ENCODE results near the gene HPCAL1.

HPCAL1 gene

DNA sequence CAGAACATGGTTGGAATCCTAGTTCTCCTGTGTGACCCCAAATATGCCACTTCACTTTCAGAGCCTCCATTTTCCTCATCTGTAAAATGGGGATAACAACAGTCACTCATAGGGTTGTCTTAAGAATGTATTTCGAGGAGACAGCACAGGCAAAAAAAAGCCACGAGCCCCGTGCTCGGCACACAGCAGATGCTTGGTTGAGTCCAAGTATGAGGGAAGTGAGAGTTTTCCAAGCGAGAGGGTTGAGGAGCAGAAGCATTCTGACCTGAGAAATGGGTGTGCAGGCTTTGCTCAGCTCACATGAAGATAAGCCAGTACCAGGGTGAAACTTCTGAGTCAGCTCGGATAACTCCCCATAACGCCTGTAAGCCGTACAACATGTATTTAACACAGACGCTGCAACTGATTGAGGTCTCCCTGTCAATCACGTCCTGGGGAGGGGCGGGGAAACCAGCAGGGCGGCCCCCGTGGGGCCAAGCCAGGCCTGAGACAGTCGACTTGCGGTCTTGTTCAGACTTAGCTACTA is 168.4 kb downstream of the HPCAL1 start:
- no peak for DNase-seq

DNA sequence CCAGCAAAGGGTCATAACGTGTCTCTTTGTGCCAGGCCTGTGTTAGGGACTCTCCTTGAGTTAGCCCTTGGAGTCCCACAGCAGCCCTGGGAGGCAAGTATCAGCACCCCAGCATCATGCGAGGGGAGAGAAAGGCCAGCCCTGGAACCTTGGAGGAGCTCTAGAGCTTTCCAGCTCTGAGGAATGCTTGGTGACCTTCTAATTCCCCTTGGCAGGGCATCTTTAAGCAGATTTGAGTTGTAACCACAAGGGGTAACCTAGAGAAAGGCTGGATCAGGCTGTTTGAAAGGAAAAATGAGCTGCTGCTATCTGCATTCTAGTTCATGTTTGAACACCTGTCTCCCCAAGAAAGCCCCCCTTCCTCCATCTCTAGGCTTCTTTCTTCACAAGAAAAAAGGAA is 169.3 kb downstream of the HPCAL1 start:
- DNase-seq, result no peak

DNA sequence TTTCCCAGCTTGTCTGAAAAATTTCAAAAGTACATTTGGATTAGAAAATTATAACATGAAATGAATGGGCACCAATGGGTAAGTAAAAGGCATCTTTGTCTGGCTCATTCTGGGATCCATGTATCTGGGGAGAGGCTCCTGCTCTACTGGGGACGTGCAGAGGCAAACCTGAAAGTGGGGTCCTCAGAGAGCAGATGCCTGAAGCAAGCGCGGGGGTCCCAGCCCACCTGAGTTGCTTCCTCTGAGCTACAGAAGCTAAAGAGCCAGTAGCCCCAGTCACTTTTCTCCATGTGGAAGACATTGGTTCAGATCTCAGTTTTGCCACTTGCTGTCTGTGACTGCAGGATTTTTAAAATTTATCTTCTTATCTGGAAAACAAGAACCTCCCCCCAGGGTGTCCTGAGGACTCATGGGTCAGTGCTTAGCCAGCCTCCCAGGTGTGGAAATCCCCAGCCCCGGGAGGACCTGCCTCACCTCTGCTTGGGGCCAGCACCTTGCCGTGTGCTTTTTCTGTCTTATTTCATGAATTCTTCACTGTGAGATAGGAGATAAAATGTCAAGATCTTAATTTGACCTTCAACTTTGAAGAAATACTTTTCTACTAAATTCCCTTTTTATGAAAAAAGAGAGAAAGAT is 170.5 kb downstream of the HPCAL1 start:
- DNase-seq, result no peak

DNA sequence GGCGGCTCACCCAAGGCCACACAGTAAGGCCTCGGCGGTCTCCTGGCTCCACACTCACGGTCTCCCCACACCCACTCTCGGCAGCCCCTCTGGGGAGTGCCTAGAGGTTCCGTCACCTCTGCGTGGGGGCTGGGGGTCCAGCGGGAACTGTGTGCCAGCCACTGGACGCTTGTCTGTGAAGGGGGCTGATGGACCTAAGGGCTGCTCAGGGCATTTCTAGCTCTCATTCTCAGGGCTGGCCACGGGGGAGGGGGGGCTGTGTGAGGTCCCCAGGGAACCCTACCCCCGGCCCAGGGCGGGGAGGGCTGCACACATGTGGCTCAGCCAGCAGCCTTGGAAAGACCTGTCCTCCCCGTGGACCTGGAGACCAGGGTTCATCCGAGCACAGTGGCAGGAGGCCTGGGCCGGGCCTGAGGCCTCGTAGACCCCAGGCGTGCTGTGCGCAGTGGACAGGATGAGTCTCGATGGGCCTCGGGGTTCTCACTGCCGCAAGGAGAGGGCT is 172.6 kb downstream of the HPCAL1 start:
- no peak for DNase-seq

DNA sequence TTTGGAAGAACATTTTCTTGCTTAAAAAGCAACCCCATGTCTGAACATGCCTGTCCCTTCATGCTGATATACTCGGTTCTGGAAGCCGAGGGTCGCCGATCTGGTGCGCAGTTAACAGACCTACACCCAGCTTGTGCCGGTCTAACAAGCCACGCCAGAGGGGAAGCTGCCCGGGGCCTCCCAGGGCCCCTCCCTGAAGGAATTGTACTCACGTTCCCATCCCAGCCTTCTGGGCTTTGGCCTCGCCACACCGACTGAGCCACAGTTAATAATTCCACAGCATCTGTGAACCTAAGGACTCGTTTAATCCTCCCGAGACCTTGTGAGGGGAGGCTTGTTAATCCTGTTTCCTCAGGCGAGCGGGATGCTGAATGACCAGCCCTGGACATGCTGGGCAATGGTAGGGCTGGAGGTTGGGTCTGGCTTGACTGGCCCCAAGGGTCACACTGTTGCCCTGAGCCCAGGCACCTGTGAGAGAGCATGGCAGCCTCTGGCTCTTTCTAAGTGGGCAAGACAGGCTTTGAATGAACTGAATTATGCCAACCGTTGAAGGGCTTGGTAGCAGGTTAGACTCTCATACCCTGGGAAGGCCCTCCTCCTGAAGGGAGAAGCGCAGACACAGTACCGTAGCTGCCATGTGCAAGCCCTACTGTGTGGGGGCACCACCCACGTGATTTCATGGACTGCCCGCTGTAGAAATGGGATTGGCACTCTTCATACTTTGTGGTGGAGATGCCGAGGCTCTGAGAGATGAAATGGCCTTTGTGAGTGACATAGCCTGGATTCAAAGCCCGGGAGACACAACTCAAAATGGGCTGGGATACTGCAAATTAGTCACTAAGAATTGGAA is 173.3 kb downstream of the HPCAL1 start:
- DNase-seq, result no peak

DNA sequence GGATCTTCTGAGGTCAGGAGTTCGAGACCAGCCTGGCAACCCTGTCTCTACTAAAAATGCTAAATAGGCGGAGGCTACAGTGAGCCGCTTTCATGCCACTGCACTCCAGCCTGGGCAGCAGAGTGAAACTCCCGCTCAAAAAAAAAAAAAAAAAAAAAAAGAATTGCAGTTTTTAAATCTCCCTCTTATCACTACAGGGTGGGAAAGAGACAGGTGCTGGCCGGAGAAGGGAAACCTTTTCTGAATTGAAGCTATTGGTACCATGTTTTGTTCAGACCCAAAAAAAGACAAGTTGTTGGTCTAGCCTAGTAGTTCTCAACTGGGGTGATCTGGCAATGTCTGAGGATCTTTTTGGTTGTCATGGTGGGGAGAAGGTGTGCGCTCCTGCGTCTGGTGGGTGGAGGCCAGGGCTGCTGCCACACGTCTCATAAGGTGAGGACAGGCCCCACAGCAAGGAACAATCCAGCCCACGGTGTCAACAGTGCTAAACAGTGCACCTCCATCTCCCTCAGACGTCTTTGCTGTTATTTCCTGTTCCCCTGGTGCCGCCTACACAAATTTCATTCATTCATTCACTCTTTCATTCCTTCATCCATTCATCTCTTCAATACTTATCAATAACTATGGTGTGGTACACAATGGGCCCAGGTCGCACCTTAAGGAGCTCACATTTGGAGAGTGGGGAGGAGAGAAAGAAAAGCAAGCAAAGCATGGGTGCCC is 174.2 kb downstream of the HPCAL1 start:
- no peak for DNase-seq

Measured in DMS 273 treated with DMSO at 0.1 percent for 48 hours (cell line).